ENCODE measurements around the gene TRIM38.

The TRIM38 gene, protein sequence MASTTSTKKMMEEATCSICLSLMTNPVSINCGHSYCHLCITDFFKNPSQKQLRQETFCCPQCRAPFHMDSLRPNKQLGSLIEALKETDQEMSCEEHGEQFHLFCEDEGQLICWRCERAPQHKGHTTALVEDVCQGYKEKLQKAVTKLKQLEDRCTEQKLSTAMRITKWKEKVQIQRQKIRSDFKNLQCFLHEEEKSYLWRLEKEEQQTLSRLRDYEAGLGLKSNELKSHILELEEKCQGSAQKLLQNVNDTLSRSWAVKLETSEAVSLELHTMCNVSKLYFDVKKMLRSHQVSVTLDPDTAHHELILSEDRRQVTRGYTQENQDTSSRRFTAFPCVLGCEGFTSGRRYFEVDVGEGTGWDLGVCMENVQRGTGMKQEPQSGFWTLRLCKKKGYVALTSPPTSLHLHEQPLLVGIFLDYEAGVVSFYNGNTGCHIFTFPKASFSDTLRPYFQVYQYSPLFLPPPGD

DNA sequence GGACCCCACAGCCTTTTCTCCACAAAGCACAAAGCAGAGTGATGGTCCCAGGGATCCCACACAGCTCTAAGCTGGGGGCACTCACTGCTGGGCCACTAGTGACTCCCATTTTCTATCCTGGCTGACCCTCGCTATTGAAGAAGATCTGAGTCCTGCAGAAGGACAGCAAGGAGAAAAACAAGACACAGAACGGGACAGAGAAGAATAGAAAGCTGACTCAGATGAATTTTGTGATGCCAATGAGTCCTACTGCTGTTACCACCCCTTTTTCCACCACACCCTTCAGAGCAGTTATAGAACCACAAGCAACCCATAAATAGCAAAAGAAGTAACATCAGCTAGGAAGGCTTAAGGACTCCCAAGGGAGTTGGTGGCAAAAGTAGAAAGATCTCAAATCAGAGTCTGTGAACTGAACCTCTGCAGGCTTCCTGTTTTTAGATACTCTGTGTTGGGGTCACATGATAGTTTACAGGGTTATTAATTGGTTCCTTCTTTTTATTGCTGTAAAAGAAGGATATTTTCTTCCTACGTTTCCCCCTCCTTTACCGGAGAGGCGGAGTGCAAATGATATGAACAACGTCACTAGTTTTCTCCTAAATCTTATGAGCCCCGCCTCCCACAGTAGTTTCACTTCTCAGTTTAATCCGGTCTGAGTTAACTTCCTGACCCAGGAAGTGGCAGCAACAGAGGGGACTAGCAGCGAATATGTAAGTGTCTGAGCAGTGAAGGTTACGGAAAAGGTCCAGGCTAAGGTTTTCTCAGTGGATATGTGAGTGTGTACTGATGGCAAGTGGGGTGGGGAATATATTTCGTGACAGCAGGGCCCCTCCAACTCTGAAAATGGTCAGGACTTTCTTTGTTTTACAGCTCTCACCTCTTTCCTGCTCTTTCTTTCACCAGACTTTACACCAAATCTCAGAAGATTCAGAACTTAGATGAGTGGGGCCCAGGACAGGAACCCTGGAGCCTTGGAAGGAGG is at the start of gene TRIM38:
TSS of gene TRIM38 (plus strand) at position 654 of the 979 bp plus-strand sequence. CDS start 3,721 bp downstream, outside the sequence.
- H3K9me3 ChIP-seq (ENCODE audit: control insufficient read depth, insufficient read depth, low read depth, low read length), result peaks cover 32% of the 10 kb centered on the region
- H3K27ac ChIP-seq (ENCODE audit: low read depth, low read length), result no peak within 1 kb of the TSS
- peaks cover 34% of the 10 kb centered on the region for H3K4me1 ChIP-seq (ENCODE audit: control insufficient read depth, insufficient read depth, low read length)
- H3K27me3 ChIP-seq (ENCODE audit: control insufficient read depth, insufficient read depth, low read length), result no peaks in the 10 kb centered on the region
- 0 out of 2 replicates have a peak, but pooled peaks cover 5% of the 10 kb centered on the region for H3K36me3 ChIP-seq (ENCODE audit: control insufficient read depth, insufficient read depth, low read length)
- H3K9ac ChIP-seq (ENCODE audit: low read length), result no peak within 1 kb of the TSS
- peak within 1 kb of the TSS; percentile 53 for H3K4me3 ChIP-seq (ENCODE audit: low read depth, low read length)

DNA sequence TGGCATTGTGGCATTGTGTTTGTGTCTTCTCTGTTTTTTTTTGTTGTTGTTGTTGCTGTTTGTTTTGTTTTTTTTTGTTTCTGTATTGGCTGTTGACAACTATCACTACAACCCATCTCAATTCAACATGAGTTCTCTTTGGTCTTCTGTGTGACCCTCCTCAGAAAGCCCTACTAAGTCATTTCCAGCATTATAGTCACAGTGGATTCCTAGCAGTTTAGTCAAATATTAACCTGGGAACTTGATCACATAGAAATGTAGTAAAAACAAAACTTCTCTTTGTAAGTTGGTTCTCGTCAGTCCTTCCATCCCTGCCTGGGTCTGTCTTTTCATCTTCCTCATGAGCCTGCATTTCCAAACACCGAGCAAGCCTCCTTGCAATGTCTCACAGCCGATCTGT is 48.9 kb upstream of the TRIM38 start:
- H3K36me3 ChIP-seq (ENCODE audit: control insufficient read depth, insufficient read depth, low read length), result no peaks in the 10 kb centered on the region
- no peak overlapping the region for H3K27ac ChIP-seq (ENCODE audit: low read depth, low read length)
- H3K4me1 ChIP-seq (ENCODE audit: control insufficient read depth, insufficient read depth, low read length), result no peaks in the 10 kb centered on the region
- no peaks in the 10 kb centered on the region for H3K27me3 ChIP-seq (ENCODE audit: control insufficient read depth, insufficient read depth, low read length)
- H3K9ac ChIP-seq (ENCODE audit: low read length), result no peak overlapping the region
- no peak overlapping the region for H3K4me3 ChIP-seq (ENCODE audit: low read depth, low read length)
- no peaks in the 10 kb centered on the region for H3K9me3 ChIP-seq (ENCODE audit: control insufficient read depth, insufficient read depth, low read depth, low read length)

DNA sequence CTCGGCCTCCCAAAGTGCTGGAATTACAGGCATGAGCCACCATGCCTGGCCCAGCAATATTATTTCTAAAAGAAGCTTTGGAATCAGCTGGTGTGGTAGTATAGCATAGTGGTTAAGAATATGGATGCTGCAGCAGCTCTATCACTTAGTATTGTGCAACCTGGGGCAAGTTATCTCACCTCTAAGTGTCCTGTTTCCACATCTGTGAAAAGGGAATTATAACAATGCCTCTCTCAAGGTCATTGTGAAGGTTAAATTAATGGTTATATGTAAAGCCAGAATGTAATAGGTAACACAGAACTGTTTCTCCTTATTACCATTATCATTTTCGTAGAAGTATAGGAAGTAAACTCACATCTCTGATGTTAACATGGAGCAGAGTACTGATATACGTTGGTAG is 46.3 kb upstream of the TRIM38 start:
- no peak overlapping the region for H3K9ac ChIP-seq (ENCODE audit: low read length)
- no peak overlapping the region for H3K4me3 ChIP-seq (ENCODE audit: low read depth, low read length)
- H3K9me3 ChIP-seq (ENCODE audit: control insufficient read depth, insufficient read depth, low read depth, low read length), result no peaks in the 10 kb centered on the region
- no peaks in the 10 kb centered on the region for H3K36me3 ChIP-seq (ENCODE audit: control insufficient read depth, insufficient read depth, low read length)
- no peaks in the 10 kb centered on the region for H3K4me1 ChIP-seq (ENCODE audit: control insufficient read depth, insufficient read depth, low read length)
- H3K27ac ChIP-seq (ENCODE audit: low read depth, low read length), result no peak overlapping the region
- H3K27me3 ChIP-seq (ENCODE audit: control insufficient read depth, insufficient read depth, low read length), result no peaks in the 10 kb centered on the region

DNA sequence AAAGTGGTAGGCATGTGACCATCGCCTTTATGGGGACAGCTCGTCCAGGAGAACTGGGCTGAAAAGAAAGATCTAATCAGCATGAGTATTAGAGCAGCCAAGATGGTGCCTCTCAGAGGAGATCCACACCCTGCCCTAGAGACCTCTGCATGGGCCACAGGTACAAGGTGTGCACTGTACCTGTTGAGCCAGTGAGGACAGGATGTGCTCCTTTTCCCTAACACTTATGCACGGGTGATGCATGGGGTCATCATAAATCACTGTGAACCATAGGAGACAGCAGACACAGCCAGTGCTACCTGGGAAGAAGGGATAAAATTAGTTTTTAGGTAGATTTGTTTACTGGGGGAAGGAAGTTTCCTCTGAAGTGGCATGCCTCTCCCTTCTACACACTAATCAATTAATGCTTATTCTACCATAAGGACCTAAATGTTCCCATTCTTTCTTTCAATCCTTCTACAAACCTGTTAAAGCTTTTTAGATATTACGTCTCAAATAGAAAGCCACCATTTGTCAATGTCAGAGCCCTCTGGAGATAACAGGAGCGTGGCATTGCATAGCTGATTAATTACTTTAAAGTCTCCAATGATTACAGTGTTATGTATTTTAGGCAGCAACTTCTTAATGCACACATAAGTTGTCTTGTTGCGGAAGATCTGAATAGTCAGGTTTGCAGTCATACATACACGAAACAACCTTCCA is 45.7 kb upstream of the TRIM38 start:
- Histone ChIP-seq H3K9me3 (ENCODE audit: control insufficient read depth, insufficient read depth, low read depth, low read length) (no peaks in the 10 kb centered on the region), H3K36me3 (ENCODE audit: control insufficient read depth, insufficient read depth, low read length) (no peaks in the 10 kb centered on the region), H3K27me3 (ENCODE audit: control insufficient read depth, insufficient read depth, low read length) (no peaks in the 10 kb centered on the region), H3K4me1 (ENCODE audit: control insufficient read depth, insufficient read depth, low read length) (no peaks in the 10 kb centered on the region), H3K27ac (ENCODE audit: low read depth, low read length) (no peak overlapping the region), H3K4me3 (ENCODE audit: low read depth, low read length) (no peak overlapping the region), H3K9ac (ENCODE audit: low read length) (no peak overlapping the region)

DNA sequence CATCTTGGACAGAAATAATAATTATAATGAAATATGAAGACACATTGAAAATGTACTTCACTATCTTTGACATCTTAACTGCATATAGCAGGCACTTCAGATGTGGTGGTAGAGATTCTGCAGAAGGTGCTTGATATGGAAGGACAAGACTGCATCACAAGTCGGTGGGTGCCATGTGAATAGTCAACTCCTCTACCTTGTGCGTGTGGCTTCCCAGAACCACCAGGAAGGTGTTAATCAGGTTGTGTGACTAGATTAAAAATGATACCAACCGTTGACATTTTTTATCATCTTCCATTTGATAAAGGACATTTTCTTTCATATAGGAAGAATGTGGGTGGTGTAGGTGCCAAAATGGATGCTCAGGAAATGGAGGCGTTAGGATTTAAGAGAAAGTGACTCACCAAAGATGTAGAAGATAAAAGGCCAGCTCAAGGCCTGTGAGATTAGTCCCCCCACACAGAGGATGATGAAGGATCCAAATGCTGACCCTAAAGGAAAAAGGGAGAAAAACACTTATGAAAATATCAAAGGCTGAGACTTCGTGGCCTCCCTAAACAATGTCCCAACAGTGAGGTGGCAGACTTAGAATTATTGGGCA is 44.4 kb upstream of the TRIM38 start:
- Histone ChIP-seq H3K27me3 (ENCODE audit: control insufficient read depth, insufficient read depth, low read length) (no peaks in the 10 kb centered on the region), H3K4me1 (ENCODE audit: control insufficient read depth, insufficient read depth, low read length) (no peaks in the 10 kb centered on the region), H3K27ac (ENCODE audit: low read depth, low read length) (no peak overlapping the region), H3K9ac (ENCODE audit: low read length) (no peak overlapping the region), H3K4me3 (ENCODE audit: low read depth, low read length) (no peak overlapping the region), H3K36me3 (ENCODE audit: control insufficient read depth, insufficient read depth, low read length) (no peaks in the 10 kb centered on the region), H3K9me3 (ENCODE audit: control insufficient read depth, insufficient read depth, low read depth, low read length) (no peaks in the 10 kb centered on the region)

DNA sequence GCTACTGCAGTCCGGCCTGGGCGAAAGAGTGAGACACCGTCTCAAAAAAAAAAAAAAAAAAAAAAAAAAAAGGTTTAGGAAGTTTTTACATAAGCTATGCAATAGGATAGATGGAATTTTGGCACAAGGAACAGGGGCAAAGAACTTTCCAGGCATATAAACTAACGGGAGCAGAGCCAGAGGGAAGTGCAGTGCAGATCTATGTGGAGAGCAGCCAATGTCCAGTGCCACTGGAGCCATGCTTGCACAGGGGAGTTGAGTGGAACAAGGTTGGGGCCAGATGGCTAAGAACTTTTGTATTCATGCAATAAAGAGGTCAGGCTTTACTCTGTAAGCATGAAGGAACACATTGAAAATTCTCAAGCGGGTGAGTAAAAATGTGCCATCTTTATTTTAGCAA is 42.9 kb upstream of the TRIM38 start:
- H3K9me3 ChIP-seq (ENCODE audit: control insufficient read depth, insufficient read depth, low read depth, low read length), result no peaks in the 10 kb centered on the region
- H3K4me3 ChIP-seq (ENCODE audit: low read depth, low read length), result no peak overlapping the region
- no peaks in the 10 kb centered on the region for H3K4me1 ChIP-seq (ENCODE audit: control insufficient read depth, insufficient read depth, low read length)
- H3K9ac ChIP-seq (ENCODE audit: low read length), result no peak overlapping the region
- H3K27me3 ChIP-seq (ENCODE audit: control insufficient read depth, insufficient read depth, low read length), result no peaks in the 10 kb centered on the region
- no peaks in the 10 kb centered on the region for H3K36me3 ChIP-seq (ENCODE audit: control insufficient read depth, insufficient read depth, low read length)
- H3K27ac ChIP-seq (ENCODE audit: low read depth, low read length), result no peak overlapping the region

DNA sequence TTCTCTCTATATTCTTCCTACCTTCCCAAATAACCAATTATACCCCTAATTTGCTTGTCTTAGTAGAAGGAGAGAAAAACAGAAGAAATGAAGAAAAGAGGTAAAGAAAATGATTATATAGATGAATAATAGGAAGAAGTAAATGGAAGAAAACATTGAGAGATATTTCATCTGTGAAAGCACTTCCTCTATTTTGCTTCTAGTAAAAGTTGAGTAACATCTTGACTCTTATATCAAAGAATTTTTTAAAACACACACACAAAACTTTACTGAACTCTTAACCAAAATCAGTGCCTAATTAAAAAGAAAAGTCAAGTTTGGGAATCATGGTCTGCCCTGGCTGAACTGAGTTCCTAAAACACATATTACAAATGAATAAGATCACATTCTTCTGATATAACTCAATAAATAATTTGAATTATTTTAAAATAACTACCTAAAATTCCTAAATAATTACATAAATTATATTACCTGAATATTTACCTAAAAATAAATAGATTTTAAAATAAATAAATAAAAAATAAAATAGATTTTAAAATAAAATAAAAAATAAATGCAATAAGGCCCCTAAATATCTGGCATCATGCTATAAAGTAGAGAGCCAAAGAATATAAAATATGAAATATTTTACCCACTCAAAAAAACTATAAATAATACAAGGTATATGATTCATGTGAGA is 40.9 kb upstream of the TRIM38 start:
- Histone ChIP-seq H3K9ac (ENCODE audit: low read length) (no peak overlapping the region), H3K9me3 (ENCODE audit: control insufficient read depth, insufficient read depth, low read depth, low read length) (no peaks in the 10 kb centered on the region), H3K27me3 (ENCODE audit: control insufficient read depth, insufficient read depth, low read length) (no peaks in the 10 kb centered on the region), H3K27ac (ENCODE audit: low read depth, low read length) (no peak overlapping the region), H3K36me3 (ENCODE audit: control insufficient read depth, insufficient read depth, low read length) (no peaks in the 10 kb centered on the region), H3K4me3 (ENCODE audit: low read depth, low read length) (no peak overlapping the region), H3K4me1 (ENCODE audit: control insufficient read depth, insufficient read depth, low read length) (peaks cover 3% of the 10 kb centered on the region; the same call in 1 of the 2 replicates)

DNA sequence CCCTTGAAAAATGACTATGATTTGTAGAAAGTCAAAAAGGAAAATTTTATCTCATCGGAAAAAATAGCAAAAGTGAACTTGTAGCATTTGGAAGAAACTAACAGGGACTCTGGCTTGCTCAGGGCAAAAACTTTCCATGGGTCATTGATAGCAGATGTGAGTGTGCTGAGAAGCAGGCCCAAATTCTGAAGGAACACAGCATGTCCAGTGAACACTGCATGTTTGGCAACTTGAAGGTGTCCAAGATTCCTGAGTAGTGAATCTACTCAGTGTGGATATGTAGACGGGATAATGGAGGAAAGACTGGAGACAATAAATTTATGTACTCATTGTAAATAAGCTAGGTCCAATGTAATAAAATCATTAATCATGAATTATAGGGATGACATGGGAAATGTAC is 40.3 kb upstream of the TRIM38 start:
- no peaks in the 10 kb centered on the region for H3K9me3 ChIP-seq (ENCODE audit: control insufficient read depth, insufficient read depth, low read depth, low read length)
- H3K27ac ChIP-seq (ENCODE audit: low read depth, low read length), result no peak overlapping the region
- H3K9ac ChIP-seq (ENCODE audit: low read length), result no peak overlapping the region
- H3K4me3 ChIP-seq (ENCODE audit: low read depth, low read length), result no peak overlapping the region
- peaks cover 3% of the 10 kb centered on the region; the same call in 1 of the 2 replicates for H3K4me1 ChIP-seq (ENCODE audit: control insufficient read depth, insufficient read depth, low read length)
- H3K27me3 ChIP-seq (ENCODE audit: control insufficient read depth, insufficient read depth, low read length), result no peaks in the 10 kb centered on the region
- no peaks in the 10 kb centered on the region for H3K36me3 ChIP-seq (ENCODE audit: control insufficient read depth, insufficient read depth, low read length)

DNA sequence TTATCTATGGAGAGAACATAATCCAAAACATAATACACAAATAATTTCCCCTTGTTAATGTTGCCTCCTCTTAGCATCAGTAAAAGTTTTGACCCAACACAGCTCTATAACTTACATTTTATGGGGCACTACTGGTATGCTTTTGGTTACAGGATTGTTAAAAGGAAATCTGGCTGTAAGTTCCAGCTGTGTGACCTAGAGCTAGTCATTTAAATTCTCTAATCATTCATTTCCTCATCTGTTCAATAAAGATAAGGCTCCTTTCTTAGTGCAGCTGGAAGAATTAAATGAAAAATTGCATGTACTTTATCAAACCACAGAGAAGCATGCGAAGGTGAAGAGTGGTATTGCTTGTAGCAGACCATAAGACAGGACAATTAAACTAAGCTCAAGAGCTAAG is 36.7 kb upstream of the TRIM38 start:
- H3K4me1 ChIP-seq (ENCODE audit: control insufficient read depth, insufficient read depth, low read length), result peaks cover 3% of the 10 kb centered on the region; the same call in 1 of the 2 replicates
- no peaks in the 10 kb centered on the region for H3K9me3 ChIP-seq (ENCODE audit: control insufficient read depth, insufficient read depth, low read depth, low read length)
- H3K36me3 ChIP-seq (ENCODE audit: control insufficient read depth, insufficient read depth, low read length), result no peaks in the 10 kb centered on the region
- no peak overlapping the region for H3K4me3 ChIP-seq (ENCODE audit: low read depth, low read length)
- H3K9ac ChIP-seq (ENCODE audit: low read length), result no peak overlapping the region
- H3K27ac ChIP-seq (ENCODE audit: low read depth, low read length), result no peak overlapping the region
- no peaks in the 10 kb centered on the region for H3K27me3 ChIP-seq (ENCODE audit: control insufficient read depth, insufficient read depth, low read length)

DNA sequence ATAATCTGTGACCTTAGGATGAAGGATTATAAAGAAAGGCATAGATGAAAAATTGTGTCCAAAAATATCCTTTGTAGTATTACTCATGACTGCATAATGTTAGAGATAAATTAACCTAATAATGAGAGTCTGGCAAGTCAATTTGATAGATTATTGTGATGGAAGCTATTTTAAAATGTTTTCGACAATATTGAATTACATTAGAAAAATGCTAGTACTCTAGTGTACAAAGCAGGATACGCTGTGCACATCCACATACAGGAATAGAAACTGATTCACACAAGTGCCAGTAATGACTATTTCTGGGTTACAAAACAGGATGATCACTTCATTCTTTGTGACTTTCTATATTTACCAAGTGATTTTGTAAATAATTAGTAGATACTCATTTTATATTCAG is 35.4 kb upstream of the TRIM38 start:
- no peaks in the 10 kb centered on the region for H3K36me3 ChIP-seq (ENCODE audit: control insufficient read depth, insufficient read depth, low read length)
- H3K27ac ChIP-seq (ENCODE audit: low read depth, low read length), result no peak overlapping the region
- no peak overlapping the region for H3K4me3 ChIP-seq (ENCODE audit: low read depth, low read length)
- H3K9ac ChIP-seq (ENCODE audit: low read length), result no peak overlapping the region
- no peaks in the 10 kb centered on the region for H3K27me3 ChIP-seq (ENCODE audit: control insufficient read depth, insufficient read depth, low read length)
- peaks cover 3% of the 10 kb centered on the region; the same call in 1 of the 2 replicates for H3K4me1 ChIP-seq (ENCODE audit: control insufficient read depth, insufficient read depth, low read length)
- no peaks in the 10 kb centered on the region for H3K9me3 ChIP-seq (ENCODE audit: control insufficient read depth, insufficient read depth, low read depth, low read length)
